Breast epithelium (tissue), 3 donors: ENCODE measurements around the gene SPTBN1.

Source experiments
- CTCF ChIP-seq, 3 donors: fragments of 450-650 bp; IDR thresholded peaks; one replicate each; pipeline ENCODE4 v1.5.1; 2016 to 2017; ENCODE audit warnings: antibody characterized with exemption in 3 of 3, mild to moderate bottlenecking in 3 of 3, moderate library complexity in 3 of 3
- POLR2A ChIP-seq: fragments of 450-650 bp; IDR thresholded peaks from one replicate; pipeline ENCODE4 v1.6.1; 2016; ENCODE audit warnings: antibody characterized with exemption, mild to moderate bottlenecking, moderate library complexity

GRCh38 chr2:54586062-54586461, 129.9 kb downstream of the SPTBN1 start:
- TF ChIP-seq POLR2A (no peak), CTCF (IDR thresholded peaks at IDR 0.05) (no peak)
